Measurements from ENCODE around the gene CHST15.

CHST15 gene

DNA sequence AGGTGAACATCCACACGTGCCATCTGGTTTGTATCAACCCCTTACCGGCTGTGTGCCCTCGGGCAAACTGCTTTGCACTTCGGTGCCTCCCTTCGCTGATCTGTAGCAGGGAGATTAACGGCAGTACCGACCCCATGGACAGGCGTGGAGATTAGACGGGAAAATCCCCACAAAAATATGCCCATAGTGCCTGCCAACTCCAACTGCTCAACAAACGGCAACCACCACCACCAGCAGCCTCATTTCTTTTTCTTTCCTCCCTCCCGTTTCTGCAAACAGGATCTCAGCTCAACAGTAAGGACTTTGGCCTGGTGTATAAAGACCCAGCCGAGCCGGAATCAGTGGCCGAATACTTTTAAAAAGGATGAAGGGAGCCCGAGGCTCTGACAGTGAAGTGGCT is 31.0 kb downstream of the CHST15 start:
- no peak overlapping the region for H3K4me3 ChIP-seq (ENCODE audit: low read depth in 1 of 5, low read length in 5 of 5)
- no peaks in the 10 kb centered on the region for H3K36me3 ChIP-seq (ENCODE audit: control insufficient read depth in 5 of 5, insufficient read depth in 5 of 5, low read length in 5 of 5)
- H3K4me1 ChIP-seq (ENCODE audit: control insufficient read depth in 5 of 5, insufficient read depth in 5 of 5, low read length in 5 of 5) = peaks cover 0 to 31% (median 14%) of the 10 kb centered on the region in 5 donors
- peaks cover 0 to 5% (median 0%) of the 10 kb centered on the region in 5 donors for H3K27me3 ChIP-seq (ENCODE audit: control insufficient read depth in 5 of 5, insufficient read depth in 4 of 5, low read length in 5 of 5)
- no peak overlapping the region for H3K27ac ChIP-seq (ENCODE audit: low read depth, low read length)
- no peak overlapping the region for H3K9ac ChIP-seq (ENCODE audit: low read length in 5 of 5)
- no peaks in the 10 kb centered on the region for H3K9me3 ChIP-seq (ENCODE audit: control insufficient read depth in 5 of 5, low read length in 5 of 5)

DNA sequence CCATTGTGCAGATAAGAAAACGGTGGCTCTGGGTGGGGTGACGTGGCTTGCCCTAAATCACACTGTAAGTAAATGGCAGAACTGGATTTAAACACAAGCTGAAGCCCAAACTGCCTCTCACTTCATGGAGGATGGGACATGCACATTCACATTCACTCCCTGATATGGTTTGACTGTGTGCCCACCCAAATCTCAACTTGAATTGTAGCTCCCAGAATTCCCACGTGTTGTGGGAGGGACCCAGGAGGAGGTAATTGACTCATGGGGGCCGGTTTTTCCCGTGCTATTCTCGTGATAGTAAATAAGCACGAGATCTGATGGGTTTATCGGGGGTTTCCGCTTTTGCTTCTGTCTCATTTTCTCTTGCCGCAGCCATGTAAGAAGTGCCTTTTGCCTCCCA is 32.4 kb downstream of the CHST15 start:
- Histone ChIP-seq H3K4me1 (ENCODE audit: control insufficient read depth in 5 of 5, insufficient read depth in 5 of 5, low read length in 5 of 5) (peaks cover 0 to 17% (median 4%) of the 10 kb centered on the region in 5 donors), H3K36me3 (ENCODE audit: control insufficient read depth in 5 of 5, insufficient read depth in 5 of 5, low read length in 5 of 5) (no peaks in the 10 kb centered on the region), H3K9ac (ENCODE audit: low read length in 5 of 5) (no peak overlapping the region)

DNA sequence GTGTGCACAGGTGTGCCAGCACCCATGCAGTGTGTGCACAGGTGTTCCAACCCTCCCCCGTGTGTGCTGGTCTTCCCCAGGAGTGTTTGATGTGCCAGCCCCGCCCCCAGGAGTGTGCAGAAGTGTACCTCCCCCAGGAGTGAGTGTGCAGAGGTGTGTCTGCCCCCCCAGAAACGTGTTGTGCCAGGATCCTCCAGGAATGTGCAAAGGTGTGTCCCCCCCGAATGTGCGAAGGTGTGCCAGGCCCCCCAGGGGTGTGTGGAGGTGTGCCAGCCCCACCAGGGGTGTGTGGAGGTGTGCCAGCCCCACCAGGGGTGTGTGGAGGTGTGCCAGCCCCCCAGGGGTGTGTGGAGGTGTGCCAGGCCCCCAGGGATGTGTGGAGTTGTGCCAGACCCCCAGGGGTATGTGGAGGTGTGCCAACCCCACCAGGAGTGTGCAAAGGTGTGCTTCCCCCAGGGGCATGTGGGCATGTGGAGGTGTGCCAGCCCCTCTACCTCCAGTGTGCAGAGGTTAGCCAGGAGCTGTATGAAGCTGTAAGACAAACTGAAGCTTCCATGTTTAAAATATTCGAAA is 33.2 kb downstream of the CHST15 start:
- Histone ChIP-seq H3K9ac (ENCODE audit: low read length in 5 of 5) (no peak overlapping the region), H3K9me3 (ENCODE audit: control insufficient read depth in 5 of 5, low read length in 5 of 5) (no peaks in the 10 kb centered on the region), H3K36me3 (ENCODE audit: control insufficient read depth in 5 of 5, insufficient read depth in 5 of 5, low read length in 5 of 5) (no peaks in the 10 kb centered on the region), H3K27me3 (ENCODE audit: control insufficient read depth in 5 of 5, insufficient read depth in 4 of 5, low read length in 5 of 5) (peaks cover 0 to 2% (median 0%) of the 10 kb centered on the region in 5 donors), H3K27ac (ENCODE audit: low read depth, low read length) (no peak overlapping the region), H3K4me1 (ENCODE audit: control insufficient read depth in 5 of 5, insufficient read depth in 5 of 5, low read length in 5 of 5) (peaks cover 0 to 10% (median 3%) of the 10 kb centered on the region in 5 donors), H3K4me3 (ENCODE audit: low read depth in 1 of 5, low read length in 5 of 5) (no peak overlapping the region)

More for the DNA sequence above, 32.4 kb downstream of the CHST15 start:
- Histone ChIP-seq H3K27ac (ENCODE audit: low read depth, low read length) (no peak overlapping the region), H3K9me3 (ENCODE audit: control insufficient read depth in 5 of 5, low read length in 5 of 5) (no peaks in the 10 kb centered on the region), H3K27me3 (ENCODE audit: control insufficient read depth in 5 of 5, insufficient read depth in 4 of 5, low read length in 5 of 5) (peaks cover 0 to 2% (median 0%) of the 10 kb centered on the region in 5 donors), H3K4me3 (ENCODE audit: low read depth in 1 of 5, low read length in 5 of 5) (no peak overlapping the region)

DNA sequence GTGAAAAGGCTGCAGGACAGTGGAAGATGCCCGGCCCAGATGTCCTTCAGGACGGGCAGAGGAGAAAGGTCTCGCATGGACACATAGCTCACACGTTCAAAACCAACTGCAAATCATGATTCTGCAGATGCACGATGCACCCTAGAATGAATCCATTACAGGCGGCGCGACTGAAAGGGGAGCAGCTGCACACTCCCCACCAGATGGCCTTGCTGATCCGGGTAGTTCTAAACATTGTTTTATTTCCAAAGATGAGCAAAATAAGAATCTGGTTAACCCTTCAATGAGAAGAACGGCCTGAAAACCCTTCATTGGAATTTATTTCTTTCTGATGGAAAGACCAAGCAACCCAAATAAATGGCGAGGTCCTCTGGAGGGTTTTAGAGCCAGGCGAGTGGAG is 33.8 kb downstream of the CHST15 start:
- no peaks in the 10 kb centered on the region for H3K27me3 ChIP-seq (ENCODE audit: control insufficient read depth in 5 of 5, insufficient read depth in 4 of 5, low read length in 5 of 5)
- no peaks in the 10 kb centered on the region for H3K36me3 ChIP-seq (ENCODE audit: control insufficient read depth in 5 of 5, insufficient read depth in 5 of 5, low read length in 5 of 5)
- H3K4me1 ChIP-seq (ENCODE audit: control insufficient read depth in 5 of 5, insufficient read depth in 5 of 5, low read length in 5 of 5) = peaks cover 0 to 10% (median 3%) of the 10 kb centered on the region in 5 donors
- H3K4me3 ChIP-seq (ENCODE audit: low read depth in 1 of 5, low read length in 5 of 5) = no peak overlapping the region
- H3K9ac ChIP-seq (ENCODE audit: low read length in 5 of 5) = no peak overlapping the region
- no peaks in the 10 kb centered on the region for H3K9me3 ChIP-seq (ENCODE audit: control insufficient read depth in 5 of 5, low read length in 5 of 5)
- no peak overlapping the region for H3K27ac ChIP-seq (ENCODE audit: low read depth, low read length)

DNA sequence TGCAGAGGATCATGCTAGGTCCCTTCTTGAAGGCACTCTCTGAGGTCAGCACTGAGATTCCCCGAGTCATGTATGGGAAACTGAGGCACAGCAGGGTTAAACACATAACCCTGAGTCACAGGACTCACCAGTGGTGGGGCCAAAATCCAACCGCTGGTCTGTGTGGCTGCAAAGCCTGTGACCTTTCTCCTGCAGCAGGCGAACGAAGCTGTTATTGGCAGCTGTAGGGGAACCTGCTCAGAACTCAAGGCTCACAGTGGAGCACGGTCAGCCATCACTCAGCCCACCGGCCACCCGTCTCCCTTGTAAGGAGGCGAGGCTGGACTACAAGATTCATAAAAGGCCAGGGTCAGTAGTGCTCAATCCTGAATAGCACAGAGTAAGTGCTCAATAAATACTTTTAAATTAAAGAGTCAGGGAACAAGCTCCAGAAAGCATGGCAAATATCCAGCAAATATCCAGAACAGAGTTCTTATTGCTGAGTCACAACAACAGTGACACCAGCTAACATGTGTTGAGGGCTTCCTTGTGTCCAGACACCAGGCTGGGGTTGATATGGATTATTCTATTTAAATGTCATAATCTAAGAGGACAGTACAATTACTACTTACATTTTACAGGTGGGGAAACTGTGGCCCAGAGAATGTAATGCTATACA is 34.9 kb downstream of the CHST15 start:
- H3K9ac ChIP-seq (ENCODE audit: low read length in 5 of 5) = no peak overlapping the region
- H3K9me3 ChIP-seq (ENCODE audit: control insufficient read depth in 5 of 5, low read length in 5 of 5) = no peaks in the 10 kb centered on the region
- peaks cover 0 to 17% (median 3%) of the 10 kb centered on the region in 5 donors for H3K4me1 ChIP-seq (ENCODE audit: control insufficient read depth in 5 of 5, insufficient read depth in 5 of 5, low read length in 5 of 5)
- H3K36me3 ChIP-seq (ENCODE audit: control insufficient read depth in 5 of 5, insufficient read depth in 5 of 5, low read length in 5 of 5) = no peaks in the 10 kb centered on the region
- no peak overlapping the region for H3K4me3 ChIP-seq (ENCODE audit: low read depth in 1 of 5, low read length in 5 of 5)
- H3K27ac ChIP-seq (ENCODE audit: low read depth, low read length) = no peak overlapping the region
- no peaks in the 10 kb centered on the region for H3K27me3 ChIP-seq (ENCODE audit: control insufficient read depth in 5 of 5, insufficient read depth in 4 of 5, low read length in 5 of 5)

DNA sequence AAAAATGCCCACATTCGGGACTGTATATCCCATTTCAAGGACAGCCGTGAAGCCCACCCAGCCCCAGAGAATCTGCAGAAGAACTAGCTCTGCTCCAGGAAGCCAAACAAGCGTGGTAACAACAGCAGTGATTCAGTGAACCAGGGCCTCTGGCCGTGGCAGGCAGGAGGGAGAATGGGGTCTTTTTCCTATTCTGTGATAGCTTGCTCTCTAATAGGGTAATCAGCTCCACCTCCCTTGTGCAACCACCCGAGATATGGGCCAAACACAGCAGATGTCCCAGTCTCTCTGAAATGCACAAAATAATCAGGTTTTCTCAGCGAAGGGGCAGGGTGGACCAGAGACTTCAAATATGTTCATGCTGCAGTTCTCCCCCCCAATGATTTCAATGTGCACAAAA is 35.8 kb downstream of the CHST15 start:
- H3K4me3 ChIP-seq (ENCODE audit: low read depth in 1 of 5, low read length in 5 of 5) = no peak overlapping the region
- no peak overlapping the region for H3K9ac ChIP-seq (ENCODE audit: low read length in 5 of 5)
- H3K4me1 ChIP-seq (ENCODE audit: control insufficient read depth in 5 of 5, insufficient read depth in 5 of 5, low read length in 5 of 5) = peaks cover 0 to 17% (median 3%) of the 10 kb centered on the region in 5 donors
- no peaks in the 10 kb centered on the region for H3K9me3 ChIP-seq (ENCODE audit: control insufficient read depth in 5 of 5, low read length in 5 of 5)
- H3K27me3 ChIP-seq (ENCODE audit: control insufficient read depth in 5 of 5, insufficient read depth in 4 of 5, low read length in 5 of 5) = no peaks in the 10 kb centered on the region
- no peak overlapping the region for H3K27ac ChIP-seq (ENCODE audit: low read depth, low read length)
- no peaks in the 10 kb centered on the region for H3K36me3 ChIP-seq (ENCODE audit: control insufficient read depth in 5 of 5, insufficient read depth in 5 of 5, low read length in 5 of 5)

DNA sequence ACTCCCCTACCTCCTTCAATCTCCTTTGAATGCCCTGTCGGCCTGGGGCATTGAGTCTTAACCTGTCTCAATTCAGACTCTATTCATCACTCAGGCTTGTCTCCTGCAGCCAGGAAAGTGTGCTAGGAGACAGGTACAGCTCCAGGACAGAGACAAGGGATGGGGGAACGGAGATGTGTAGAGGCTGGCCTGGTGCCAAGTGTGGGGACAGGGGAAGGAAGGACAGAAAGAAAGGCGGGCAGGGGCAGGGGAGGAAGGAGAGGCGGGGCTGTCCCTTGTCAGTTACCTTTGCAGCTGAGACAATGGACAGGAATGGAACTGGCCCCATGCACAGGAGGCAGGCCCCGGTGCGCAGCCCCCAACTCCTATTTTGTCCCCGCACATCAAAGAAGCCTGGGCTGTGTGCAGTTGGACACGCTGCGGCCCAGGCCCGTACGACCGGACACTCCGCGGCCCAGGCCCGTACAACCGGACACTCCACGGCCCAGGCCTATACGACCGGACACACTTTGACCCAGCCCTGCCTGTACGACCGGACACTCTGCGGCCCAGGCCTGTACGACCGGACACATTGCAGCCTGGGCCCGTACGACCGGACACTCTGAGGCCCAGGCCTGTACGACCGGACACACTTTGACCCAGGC is 36.9 kb downstream of the CHST15 start:
- peaks cover 0 to 17% (median 3%) of the 10 kb centered on the region in 5 donors for H3K4me1 ChIP-seq (ENCODE audit: control insufficient read depth in 5 of 5, insufficient read depth in 5 of 5, low read length in 5 of 5)
- H3K9ac ChIP-seq (ENCODE audit: low read length in 5 of 5) = no peak overlapping the region
- H3K4me3 ChIP-seq (ENCODE audit: low read depth in 1 of 5, low read length in 5 of 5) = no peak overlapping the region
- H3K9me3 ChIP-seq (ENCODE audit: control insufficient read depth in 5 of 5, low read length in 5 of 5) = no peaks in the 10 kb centered on the region
- no peak overlapping the region for H3K27ac ChIP-seq (ENCODE audit: low read depth, low read length)
- H3K27me3 ChIP-seq (ENCODE audit: control insufficient read depth in 5 of 5, insufficient read depth in 4 of 5, low read length in 5 of 5) = no peaks in the 10 kb centered on the region
- no peaks in the 10 kb centered on the region for H3K36me3 ChIP-seq (ENCODE audit: control insufficient read depth in 5 of 5, insufficient read depth in 5 of 5, low read length in 5 of 5)

DNA sequence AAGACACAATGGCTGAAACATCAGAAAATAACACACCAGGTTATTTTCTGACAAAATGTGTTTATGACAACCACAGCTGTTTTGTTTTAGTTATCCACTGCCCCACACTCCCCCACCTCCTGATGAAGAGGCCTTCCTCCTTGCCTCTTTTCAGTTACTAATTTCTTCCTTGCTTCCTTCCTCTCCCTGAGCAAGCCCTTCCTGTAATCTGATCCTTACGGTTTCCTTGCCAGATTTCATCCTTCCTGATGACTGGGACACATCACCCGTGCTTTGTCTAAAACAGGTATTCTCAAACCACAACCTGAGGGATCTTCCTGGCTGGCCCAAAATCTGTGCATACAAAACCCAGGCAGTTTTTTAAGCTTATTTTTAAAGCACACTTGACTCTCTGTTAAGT is 39.4 kb downstream of the CHST15 start:
- Histone ChIP-seq H3K36me3 (ENCODE audit: control insufficient read depth in 5 of 5, insufficient read depth in 5 of 5, low read length in 5 of 5) (no peaks in the 10 kb centered on the region), H3K27ac (ENCODE audit: low read depth, low read length) (no peak overlapping the region), H3K9ac (ENCODE audit: low read length in 5 of 5) (no peak overlapping the region), H3K27me3 (ENCODE audit: control insufficient read depth in 5 of 5, insufficient read depth in 4 of 5, low read length in 5 of 5) (no peaks in the 10 kb centered on the region), H3K4me1 (ENCODE audit: control insufficient read depth in 5 of 5, insufficient read depth in 5 of 5, low read length in 5 of 5) (peaks cover 0 to 17% (median 3%) of the 10 kb centered on the region in 5 donors), H3K4me3 (ENCODE audit: low read depth in 1 of 5, low read length in 5 of 5) (no peak overlapping the region), H3K9me3 (ENCODE audit: control insufficient read depth in 5 of 5, low read length in 5 of 5) (no peaks in the 10 kb centered on the region)

DNA sequence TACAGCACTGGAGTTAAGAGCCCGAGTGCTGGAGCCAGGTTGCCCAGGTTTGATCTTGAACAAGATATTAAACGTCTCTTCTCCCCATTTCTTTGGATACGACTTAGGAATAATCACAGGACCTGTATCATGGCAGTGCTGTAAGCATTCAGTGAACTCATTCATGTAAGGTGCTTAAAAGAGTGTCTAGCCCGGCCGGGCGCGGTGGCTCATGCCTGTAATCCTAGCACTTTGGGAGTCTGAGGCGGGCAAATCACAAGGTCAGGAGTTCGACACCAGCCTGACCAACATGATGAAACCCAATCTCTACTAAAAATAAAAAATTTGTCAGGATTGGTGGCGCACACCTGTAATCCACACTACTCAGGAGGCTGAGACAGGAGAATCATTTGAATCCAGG is 40.8 kb downstream of the CHST15 start:
- peaks cover 0 to 12% (median 3%) of the 10 kb centered on the region in 5 donors for H3K4me1 ChIP-seq (ENCODE audit: control insufficient read depth in 5 of 5, insufficient read depth in 5 of 5, low read length in 5 of 5)
- no peaks in the 10 kb centered on the region for H3K36me3 ChIP-seq (ENCODE audit: control insufficient read depth in 5 of 5, insufficient read depth in 5 of 5, low read length in 5 of 5)
- H3K9me3 ChIP-seq (ENCODE audit: control insufficient read depth in 5 of 5, low read length in 5 of 5) = no peaks in the 10 kb centered on the region

More for the DNA sequence above, 40.8 kb downstream of the CHST15 start:
- H3K27me3 ChIP-seq (ENCODE audit: control insufficient read depth in 5 of 5, insufficient read depth in 4 of 5, low read length in 5 of 5) = no peaks in the 10 kb centered on the region
- no peak overlapping the region for H3K4me3 ChIP-seq (ENCODE audit: low read depth in 1 of 5, low read length in 5 of 5)
- no peak overlapping the region for H3K9ac ChIP-seq (ENCODE audit: low read length in 5 of 5)
- no peak overlapping the region for H3K27ac ChIP-seq (ENCODE audit: low read depth, low read length)
